Vagina (tissue), 2 donors: ENCODE data around the gene DCLK2.

Source experiments
- CTCF ChIP-seq, 3 experiments: fragments of 450-650 bp in 2 of 3; fragments of 200-600 bp in 1 of 3; sonication (generic) in 1 of 3; IDR thresholded peaks; one replicate each; pipeline ENCODE4 v1.5.1; 2017 to 2019; ENCODE audit warnings: antibody characterized with exemption in 3 of 3, mild to moderate bottlenecking in 2 of 3, moderate library complexity in 2 of 3
- POLR2A ChIP-seq, 2 donors: fragments of 450-650 bp; IDR thresholded peaks; one replicate each; pipeline ENCODE4 v1.6.1; 2017; ENCODE audit warnings: antibody characterized with exemption in 2 of 2, mild to moderate bottlenecking in 2 of 2, moderate library complexity in 2 of 2
- POLR2AphosphoS5 ChIP-seq, 2 donors: sonication (generic); formaldehyde crosslinking; IDR thresholded peaks; one replicate each; pipeline ENCODE4 v1.9.0; 2017; ENCODE audit warnings: antibody characterized with exemption in 2 of 2, mild to moderate bottlenecking in 2 of 2, low read depth in 1 of 2; ENCODE audit not compliant: insufficient read depth in 1 of 2

GRCh38 chr4:150264595-150265161 is 186.4 kb downstream of the DCLK2 start:
- TF ChIP-seq CTCF (IDR thresholded peaks at IDR 0.05) = no peak
- TF ChIP-seq POLR2A (IDR thresholded peaks at IDR 0.05) = no peak
- TF ChIP-seq POLR2AphosphoS5 (IDR thresholded peaks at IDR 0.05; ENCODE audit: insufficient read depth in 1 of 2, low read depth in 1 of 2) = no peak
